BLaER1 treated with 17β-estradiol and CSF1 and Interleukin-3, amounts not matched to agents 10 nM and 100 nM (cell line): ENCODE data around the gene MAPK10.
"Not testable (repeated sequence)": the region's sequence is repeated elsewhere in the genome, so short reads cannot be mapped to it uniquely, and the experiment has no call there.

Source experiments
- H3K27ac ChIP-seq, 11 experiments: shearing (Covaris generic); formaldehyde crosslinking; 2 replicates each; pipeline ENCODE4 v1.8.1; 2022
- H3K27me3 ChIP-seq, 11 experiments: shearing (Covaris generic); formaldehyde crosslinking; 2 replicates each; pipeline ENCODE4 v1.8.1; 2022
- H3K36me3 ChIP-seq, 11 experiments: shearing (Covaris generic); formaldehyde crosslinking; 2 replicates each; pipeline ENCODE4 v1.8.1; 2022
- H3K4me1 ChIP-seq, 10 experiments: shearing (Covaris generic); formaldehyde crosslinking; 2 replicates each; pipeline ENCODE4 v1.8.1; 2022
- H3K4me2 ChIP-seq, 11 experiments: shearing (Covaris generic); formaldehyde crosslinking; 2 replicates each; pipeline ENCODE4 v1.8.1; 2022
- H3K4me3 ChIP-seq, 10 experiments: shearing (Covaris generic); formaldehyde crosslinking; 2 replicates each; pipeline ENCODE4 v1.8.1; 2022
- H3K9ac ChIP-seq, 11 experiments: shearing (Covaris generic); formaldehyde crosslinking; 2 replicates each; pipeline ENCODE4 v1.8.1; 2022
- H3K9me3 ChIP-seq, 11 experiments: shearing (Covaris generic); formaldehyde crosslinking; replicated peaks in 1 of 11; 2 replicates each; pipeline ENCODE4 v1.8.1; 2022
- H4K20me1 ChIP-seq, 11 experiments: shearing (Covaris generic); formaldehyde crosslinking; 2 replicates each; pipeline ENCODE4 v1.8.1; 2022
- Cebpa-rat ChIP-seq, 11 experiments: shearing (Covaris generic); IDR thresholded peaks; 2 replicates each; pipeline ENCODE4 v1.8.1; 2022

Gene MAPK10

GRCh38 chr4:86098691-86099090 is 261.2 kb downstream of the MAPK10 start:
- H3K27me3 ChIP-seq, result no peaks in the 10 kb centered on the region
- H3K4me1 ChIP-seq, result no peaks in the 10 kb centered on the region
- H3K9ac ChIP-seq, result no peak overlapping the region
- H3K9me3 ChIP-seq, result no peaks in the 10 kb centered on the region
- H3K27ac ChIP-seq, result no peak overlapping the region
- H3K4me3 ChIP-seq, result no peak overlapping the region
- H3K36me3 ChIP-seq, result no peaks in the 10 kb centered on the region
- H3K4me2 ChIP-seq, result no peak overlapping the region
- H4K20me1 ChIP-seq, result no peaks in the 10 kb centered on the region
- TF ChIP-seq Cebpa-rat (IDR thresholded peaks at IDR 0.05), result no peak

GRCh38 chr4:86096373-86096772 is 263.5 kb downstream of the MAPK10 start:
- Histone ChIP-seq H3K4me1 (no peaks in the 10 kb centered on the region), H3K9me3 (no peaks in the 10 kb centered on the region), H3K36me3 (no peaks in the 10 kb centered on the region), H3K4me3 (no peak overlapping the region), H3K27ac (no peak overlapping the region), H4K20me1 (no peaks in the 10 kb centered on the region), H3K4me2 (no peak overlapping the region), H3K27me3 (no peaks in the 10 kb centered on the region), H3K9ac (no peak overlapping the region)
- no peak for TF ChIP-seq Cebpa-rat (IDR thresholded peaks at IDR 0.05)

DNA sequence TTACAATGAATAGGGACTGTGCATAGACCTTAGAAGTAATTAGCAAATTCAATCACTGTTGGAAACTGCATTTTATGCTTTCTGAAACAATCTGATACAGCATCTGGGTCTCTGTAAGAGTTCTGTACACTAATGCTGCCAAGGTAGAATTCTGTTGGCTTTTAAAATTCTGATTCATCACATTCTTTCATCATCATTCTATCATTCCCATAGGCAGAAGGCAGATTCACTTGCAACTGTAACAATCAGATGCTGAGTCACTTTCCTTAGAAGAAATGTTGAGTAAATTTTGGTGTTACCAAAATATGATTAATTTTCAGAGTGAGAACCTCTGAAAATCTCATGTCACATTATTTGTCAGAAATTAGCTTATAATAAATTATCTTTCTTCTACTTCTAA is 267.2 kb downstream of the MAPK10 start:
- Histone ChIP-seq H3K4me1 (no peaks in the 10 kb centered on the region), H3K4me3 (no peak overlapping the region), H3K4me2 (no peak overlapping the region), H3K27me3 (no peaks in the 10 kb centered on the region), H4K20me1 (no peaks in the 10 kb centered on the region), H3K9ac (no peak overlapping the region), H3K9me3 (no peaks in the 10 kb centered on the region), H3K36me3 (no peaks in the 10 kb centered on the region), H3K27ac (no peak overlapping the region)
- TF ChIP-seq Cebpa-rat (IDR thresholded peaks at IDR 0.05), result no peak

DNA sequence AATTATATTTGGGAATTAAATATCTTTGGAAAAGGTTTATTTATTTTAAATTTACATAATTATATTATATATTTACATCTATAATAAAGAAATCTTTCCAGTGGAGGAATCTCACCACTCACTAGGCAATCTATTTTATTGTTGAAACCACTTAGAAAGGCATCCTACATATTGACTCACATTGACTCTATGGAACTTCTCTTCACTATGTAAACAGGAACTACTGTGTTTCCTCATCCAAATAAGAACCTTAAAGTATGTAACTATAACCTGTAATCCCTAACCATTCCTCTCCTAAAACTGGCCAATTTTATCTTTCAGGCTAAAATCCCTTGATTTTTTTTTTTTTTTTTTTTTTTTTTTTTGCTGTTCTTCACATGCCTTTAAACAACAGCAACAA is 268.7 kb downstream of the MAPK10 start:
- TF ChIP-seq Cebpa-rat (IDR thresholded peaks at IDR 0.05), result no peak
- H3K27ac ChIP-seq, result no peak overlapping the region

DNA sequence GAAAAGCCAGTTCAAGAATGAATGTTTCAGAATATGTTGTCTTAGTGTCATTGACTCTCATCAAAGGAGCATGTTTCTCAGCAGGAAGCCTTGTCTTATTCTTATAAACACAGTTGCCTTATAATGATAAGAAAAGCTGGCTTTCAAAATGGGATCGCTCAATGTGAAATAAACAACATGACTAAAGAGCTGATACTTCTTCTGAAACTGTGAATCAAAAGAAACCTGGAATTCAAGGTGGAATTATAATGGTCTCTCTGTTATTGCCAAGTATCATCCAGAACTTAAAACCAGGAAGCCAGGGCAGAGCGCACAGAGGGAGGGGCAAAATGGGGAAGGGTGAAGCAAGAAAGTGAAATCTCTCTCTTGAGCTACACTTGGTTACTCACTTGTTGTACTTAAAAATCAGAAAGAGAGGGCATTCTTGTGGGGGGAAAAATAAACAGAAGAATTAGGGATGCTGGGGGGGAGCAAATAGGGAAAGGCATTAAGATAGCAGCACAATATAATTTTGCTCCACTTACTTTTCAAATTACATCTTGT is 270.0 kb downstream of the MAPK10 start:
- no peaks in the 10 kb centered on the region for H3K4me1 ChIP-seq
- H3K27me3 ChIP-seq, result no peaks in the 10 kb centered on the region
- no peaks in the 10 kb centered on the region for H4K20me1 ChIP-seq
- no peaks in the 10 kb centered on the region for H3K36me3 ChIP-seq
- no peak overlapping the region for H3K4me3 ChIP-seq
- H3K27ac ChIP-seq, result no peak overlapping the region
- no peak for TF ChIP-seq Cebpa-rat (IDR thresholded peaks at IDR 0.05)
- no peaks in the 10 kb centered on the region for H3K9me3 ChIP-seq
- H3K9ac ChIP-seq, result no peak overlapping the region
- no peak overlapping the region for H3K4me2 ChIP-seq

More for the DNA sequence above, 268.7 kb downstream of the MAPK10 start:
- Histone ChIP-seq H3K4me2 (no peak overlapping the region), H3K4me1 (no peaks in the 10 kb centered on the region), H3K36me3 (no peaks in the 10 kb centered on the region), H3K4me3 (no peak overlapping the region), H3K27me3 (no peaks in the 10 kb centered on the region), H3K9me3 (no peaks in the 10 kb centered on the region), H3K9ac (no peak overlapping the region), H4K20me1 (no peaks in the 10 kb centered on the region)

GRCh38 chr4:86089053-86089452 is 270.8 kb downstream of the MAPK10 start:
- Histone ChIP-seq H3K4me2 (no peak overlapping the region), H3K27ac (no peak overlapping the region), H4K20me1 (no peaks in the 10 kb centered on the region), H3K27me3 (no peaks in the 10 kb centered on the region), H3K9me3 (peaks cover 0 to 2% (median under 1%) of the 10 kb centered on the region in 11 experiments; a peak in 9 of 22 replicates), H3K4me3 (no peak overlapping the region), H3K36me3 (no peaks in the 10 kb centered on the region), H3K4me1 (no peaks in the 10 kb centered on the region), H3K9ac (no peak overlapping the region)
- no peak for TF ChIP-seq Cebpa-rat (IDR thresholded peaks at IDR 0.05)

DNA sequence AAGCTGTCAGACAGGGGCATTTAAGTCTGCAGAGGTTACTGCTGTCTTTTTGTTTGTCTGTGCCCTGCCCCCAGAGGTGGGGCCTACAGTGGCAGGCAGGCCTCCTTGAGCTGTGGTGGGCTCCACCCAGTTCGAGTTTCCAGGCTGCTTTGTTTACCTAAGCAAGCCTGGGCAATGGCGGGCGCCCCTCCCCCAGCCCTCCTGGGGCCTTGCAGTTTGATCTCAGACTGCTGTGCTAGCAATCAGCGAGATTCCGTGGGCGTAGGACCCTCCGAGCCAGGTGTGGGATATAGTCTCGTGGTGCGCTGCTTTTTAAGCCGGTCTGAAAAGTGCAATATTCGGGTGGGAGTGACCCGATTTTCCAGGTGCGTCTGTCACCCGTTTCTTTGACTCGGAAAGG is 284.1 kb downstream of the MAPK10 start:
- not testable (repeated sequence) for H3K9ac ChIP-seq, H3K4me3 ChIP-seq, H4K20me1 ChIP-seq, H3K27ac ChIP-seq, H3K27me3 ChIP-seq, H3K4me2 ChIP-seq, H3K36me3 ChIP-seq, H3K4me1 ChIP-seq, H3K9me3 ChIP-seq

GRCh38 chr4:86060341-86060740 is 299.5 kb downstream of the MAPK10 start:
- Histone ChIP-seq H3K36me3 (no peaks in the 10 kb centered on the region), H3K27ac (no peak overlapping the region), H3K9me3 (no peaks in the 10 kb centered on the region), H3K4me2 (no peak overlapping the region), H4K20me1 (no peaks in the 10 kb centered on the region), H3K9ac (no peak overlapping the region), H3K4me3 (no peak overlapping the region), H3K27me3 (no peaks in the 10 kb centered on the region), H3K4me1 (peaks cover 0 to 12% (median 2%) of the 10 kb centered on the region in 10 experiments; a peak in 6 of 20 replicates)
- no peak for TF ChIP-seq Cebpa-rat (IDR thresholded peaks at IDR 0.05)

- Histone ChIP-seq H3K9ac (no peak overlapping the region), H3K9me3 (no peaks in the 10 kb centered on the region), H3K36me3 (no peaks in the 10 kb centered on the region), H4K20me1 (no peaks in the 10 kb centered on the region), H3K4me2 (no peak overlapping the region), H3K27me3 (no peaks in the 10 kb centered on the region), H3K4me3 (no peak overlapping the region), H3K27ac (no peak overlapping the region), H3K4me1 (peaks cover 0 to 13% (median 2%) of the 10 kb centered on the region in 10 experiments; a peak in 6 of 20 replicates)
- no peak for TF ChIP-seq Cebpa-rat (IDR thresholded peaks at IDR 0.05)
Observed at GRCh38 chr4:86058621-86059020, 301.2 kb downstream of the MAPK10 start.

DNA sequence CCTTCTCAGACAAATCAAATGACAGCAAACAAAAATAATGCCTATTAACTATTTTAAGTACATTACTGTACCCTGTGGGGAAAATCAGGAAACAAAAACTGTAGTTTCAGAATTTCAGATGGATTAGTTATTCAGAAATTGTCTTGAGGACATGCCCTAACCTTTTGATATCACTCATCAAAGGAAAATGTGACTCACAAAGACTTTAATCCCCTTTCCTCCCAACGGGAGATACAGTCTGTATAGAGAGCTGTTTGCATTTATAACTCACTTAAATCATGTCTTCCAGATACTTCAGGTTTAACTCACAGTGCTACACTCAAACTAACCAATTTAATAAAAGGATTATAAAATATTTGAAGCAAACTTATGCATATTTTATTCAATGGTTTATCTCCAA is 304.0 kb downstream of the MAPK10 start:
- TF ChIP-seq Cebpa-rat (IDR thresholded peaks at IDR 0.05), result no peak
- no peak overlapping the region for H3K9ac ChIP-seq
- H3K36me3 ChIP-seq, result no peaks in the 10 kb centered on the region
- peak overlapping the region in 4 of 11 experiments; percentile 8 to 41 (median 32); a peak in 9 of 22 replicates for H3K4me2 ChIP-seq
- no peak overlapping the region for H3K27ac ChIP-seq
- H3K27me3 ChIP-seq, result no peaks in the 10 kb centered on the region
- peaks cover 0 to 13% (median 2%) of the 10 kb centered on the region in 10 experiments; a peak in 6 of 20 replicates for H3K4me1 ChIP-seq
- no peaks in the 10 kb centered on the region for H3K9me3 ChIP-seq
- H3K4me3 ChIP-seq, result no peak overlapping the region
- H4K20me1 ChIP-seq, result no peaks in the 10 kb centered on the region
